HepG2 (cell line): Measurements from ENCODE around the gene ALOX12. TPM values are rescaled to one million over a fixed set of nuclear protein-coding genes. Genes with fewer than 3 reads are reported as not detected.
A peak's percentile ranks its signal among the peaks of the same experiment; 100 is the strongest.

Source experiments
- CCAR2 ChIP-seq: fragments of 200-400 bp; formaldehyde crosslinking; optimal IDR thresholded peaks from 2 replicates; pipeline ENCODE3; 2018; ENCODE audit warnings: low read depth, mild to moderate bottlenecking, low read length, moderate library complexity
- GATAD1 ChIP-seq: IDR thresholded peaks from 2 replicates; pipeline ENCODE4 v1.6.1; 2016; ENCODE audit warnings: missing genetic modification reagents, missing compliant biosample characterization
- GATAD2A ChIP-seq: IDR thresholded peaks from 2 replicates; pipeline ENCODE4 v1.6.1; 2016
- HIC2 ChIP-seq: sonication (generic); formaldehyde crosslinking; IDR thresholded peaks from 2 replicates; pipeline ENCODE4 v1.9.0; 2022; ENCODE audit warnings: low read depth, missing genetic modification reagents
- HNF4G ChIP-seq, 2 experiments: sonication (generic) in 1 of 2; formaldehyde crosslinking in 1 of 2; IDR thresholded peaks; 2 replicates each; pipeline versions ENCODE4 v1.4.0 to v1.6.1; 2011 to 2020; ENCODE audit warnings: borderline replicate concordance in 2 of 2, low read depth in 2 of 2, mild to moderate bottlenecking in 2 of 2, low read length in 1 of 2, missing genetic modification reagents in 1 of 2, moderate library complexity in 1 of 2
- HNRNPLL ChIP-seq: fragments of 200-400 bp; formaldehyde crosslinking; IDR thresholded peaks from 2 replicates; pipeline ENCODE4 v1.6.1; 2017; ENCODE audit warnings: mild to moderate bottlenecking, low read depth, low read length; ENCODE audit not compliant: poor library complexity, severe bottlenecking
- KDM1A ChIP-seq: IDR thresholded peaks from 2 replicates; pipeline ENCODE4 v1.6.1; 2016; ENCODE audit warnings: missing compliant biosample characterization
- KDM3A ChIP-seq: IDR thresholded peaks from 2 replicates; pipeline ENCODE4 v1.6.1; 2018; ENCODE audit warnings: low read depth, missing compliant biosample characterization
- KLF6 ChIP-seq: IDR thresholded peaks from 2 replicates; pipeline ENCODE4 v1.8.0; 2016; ENCODE audit warnings: missing biosample characterization, missing genetic modification reagents
- KMT2A ChIP-seq: sonication (generic); formaldehyde crosslinking; IDR thresholded peaks from 2 replicates; pipeline ENCODE4 v1.4.0; 2020; ENCODE audit warnings: missing genetic modification reagents
- MXI1 ChIP-seq: IDR thresholded peaks from 3 replicates; pipeline ENCODE4 v1.6.1; 2012; ENCODE audit warnings: low read depth, low read length, inconsistent platforms, borderline replicate concordance
- NRL ChIP-seq: sonication (generic); formaldehyde crosslinking; IDR thresholded peaks from 2 replicates; pipeline ENCODE4 v1.5.0; 2020; ENCODE audit warnings: missing genetic modification reagents, mild to moderate bottlenecking, moderate library complexity, borderline replicate concordance
- PCBP1 ChIP-seq: fragments of 200-400 bp; formaldehyde crosslinking; IDR thresholded peaks from 2 replicates; pipeline ENCODE4 v1.6.1; 2017; ENCODE audit warnings: mild to moderate bottlenecking, low read depth, low read length, borderline replicate concordance
- POGZ ChIP-seq: sonication (generic); formaldehyde crosslinking; IDR thresholded peaks from 2 replicates; pipeline ENCODE4 v1.4.0; 2020; ENCODE audit warnings: mild to moderate bottlenecking, missing genetic modification reagents
- REL ChIP-seq: sonication (generic); formaldehyde crosslinking; conservative IDR thresholded peaks from 2 replicates; pipeline ENCODE4 v1.8.0; 2022; ENCODE audit warnings: mild to moderate bottlenecking, missing genetic modification reagents, moderate library complexity
- RORA ChIP-seq: sonication (generic); formaldehyde crosslinking; IDR thresholded peaks from 2 replicates; pipeline ENCODE4 v1.5.0; 2020; ENCODE audit warnings: mild to moderate bottlenecking, missing genetic modification reagents, moderate library complexity
- SALL1 ChIP-seq: sonication (generic); formaldehyde crosslinking; IDR thresholded peaks from 2 replicates; pipeline ENCODE4 v1.8.0; 2022; ENCODE audit warnings: mild to moderate bottlenecking, missing genetic modification reagents
- SP5 ChIP-seq: IDR thresholded peaks from 2 replicates; pipeline ENCODE4 v1.6.1; 2016; ENCODE audit warnings: low read depth, borderline replicate concordance
- TARDBP ChIP-seq: sonication (generic); formaldehyde crosslinking; IDR thresholded peaks from 2 replicates; pipeline ENCODE4 v1.8.0; 2022; ENCODE audit warnings: mild to moderate bottlenecking, missing genetic modification reagents
- THAP11 ChIP-seq: IDR thresholded peaks from 2 replicates; pipeline ENCODE4 v1.6.1; 2016; ENCODE audit warnings: missing biosample characterization, missing genetic modification reagents
- TMF1 ChIP-seq: sonication (generic); formaldehyde crosslinking; IDR thresholded peaks from 2 replicates; pipeline ENCODE4 v1.8.1; 2022; ENCODE audit warnings: low read depth, missing genetic modification reagents
- TSC22D2 ChIP-seq: sonication (generic); formaldehyde crosslinking; IDR thresholded peaks from 2 replicates; pipeline ENCODE4 v1.5.1; 2020; ENCODE audit warnings: missing genetic modification reagents, mild to moderate bottlenecking, borderline replicate concordance
- ZNF510 ChIP-seq: sonication (generic); formaldehyde crosslinking; IDR thresholded peaks from 2 replicates; pipeline ENCODE4 v1.4.0; 2020; ENCODE audit warnings: low read depth, mild to moderate bottlenecking, missing genetic modification reagents
- ZNF777 ChIP-seq: sonication (generic); formaldehyde crosslinking; IDR thresholded peaks from 2 replicates; pipeline ENCODE4 v1.4.0; 2020; ENCODE audit warnings: missing genetic modification reagents
- ZNF790 ChIP-seq: sonication (generic); formaldehyde crosslinking; IDR thresholded peaks from 2 replicates; pipeline ENCODE4 v1.8.0; 2022; ENCODE audit warnings: missing genetic modification reagents, mild to moderate bottlenecking, borderline replicate concordance
- polyA plus RNA-seq, 8 experiments: library from polyadenylated mRNA; depleted of rRNA in 3 of 8; stranded (reverse) in 7 of 8; unstranded in 1 of 8; fragments of >200 nt; fragmentation: Illumina TruSeq in 4 of 8; extraction: Trizol in 4 of 8; gene quantifications; 2 replicates each; pipeline versions ENCODE4 v1.2.1 to v1.2.3, GENCODE V29; 2011 to 2016; ENCODE audit warnings: low read depth in 4 of 8, missing spikeins in 1 of 8, mixed read lengths in 1 of 8; ENCODE audit not compliant: insufficient read depth in 1 of 8
- total RNA-seq, 5 experiments: library from RNA; depleted of rRNA; stranded (reverse); fragments of >200 nt; fragmentation: Illumina TruSeq; extraction: Trizol; gene quantifications; 2 replicates each; pipeline ENCODE4 v1.2.3, GENCODE V29; 2016; ENCODE audit warnings: low read depth in 1 of 5
- TF ChIP-seq, protein P1 (sequence below): IDR thresholded peaks from 2 replicates; pipeline ENCODE4 v1.6.1; 2016; ENCODE audit warnings: mild to moderate bottlenecking
- TF ChIP-seq, protein P2 (sequence below), 2 experiments: fragments of 450-650 bp in 1 of 2; sonication (generic) in 1 of 2; formaldehyde crosslinking; IDR thresholded peaks; 2 replicates each; pipeline versions ENCODE4 v1.5.0 to v1.8.0; 2020 to 2022; ENCODE audit warnings: mild to moderate bottlenecking in 1 of 2, missing genetic modification reagents in 1 of 2

The ALOX12 gene
- total and polyA plus RNA-seq, 2 of the 13 experiments (the other 11 are each of a cell fraction or from before 2014, with no cell fraction given), result not detected

GRCh38 chr17:7021993-7022778, 26.3 kb downstream of the ALOX12 start (continued):
- TF ChIP-seq KDM3A (CRISPR knock-in tag) (peak; percentile 59; the same call in 1 of the 2 replicates), GATAD1 (CRISPR knock-in tag) (peak; percentile 54), TARDBP (CRISPR knock-in tag) (no peak), CCAR2 (no peak), KMT2A (CRISPR knock-in tag) (no peak), PCBP1 (no peak), NRL (no peak), TMF1 (CRISPR knock-in tag) (no peak), MXI1 (peak; percentile 56; the same call in 1 of the 3 replicates), ZNF790 (CRISPR knock-in tag) (no peak), POGZ (0 out of 2 replicates have a peak, but pooled peaks have one; percentile 21), HIC2 (CRISPR knock-in tag) (no peak), THAP11 (CRISPR knock-in tag) (0 out of 2 replicates have a peak, but pooled peaks have one; percentile 43), KLF6 (0 out of 2 replicates have a peak, but pooled peaks have one; percentile 68), ZNF510 (CRISPR knock-in tag) (no peak), SP5 (no peak), RORA (CRISPR knock-in tag) (no peak), TSC22D2 (CRISPR knock-in tag) (no peak), ZNF777 (CRISPR knock-in tag) (peak; percentile 93), REL (CRISPR knock-in tag) (no peak), SALL1 (CRISPR knock-in tag) (peak; percentile 71), KDM1A (CRISPR knock-in tag) (no peak), HNRNPLL (peak; percentile 51), HNF4G (IDR thresholded peaks at IDR 0.05; ENCODE audit: borderline replicate concordance, low read depth, low read length) (no peak), HNF4G (CRISPR knock-in tag; IDR thresholded peaks at IDR 0.05; ENCODE audit: borderline replicate concordance, low read depth) (0 out of 2 replicates have a peak, but pooled peaks have one; percentile 34), GATAD2A (peak; percentile 64; the same call in 1 of the 2 replicates)
- TF ChIP-seq, protein P1, sequence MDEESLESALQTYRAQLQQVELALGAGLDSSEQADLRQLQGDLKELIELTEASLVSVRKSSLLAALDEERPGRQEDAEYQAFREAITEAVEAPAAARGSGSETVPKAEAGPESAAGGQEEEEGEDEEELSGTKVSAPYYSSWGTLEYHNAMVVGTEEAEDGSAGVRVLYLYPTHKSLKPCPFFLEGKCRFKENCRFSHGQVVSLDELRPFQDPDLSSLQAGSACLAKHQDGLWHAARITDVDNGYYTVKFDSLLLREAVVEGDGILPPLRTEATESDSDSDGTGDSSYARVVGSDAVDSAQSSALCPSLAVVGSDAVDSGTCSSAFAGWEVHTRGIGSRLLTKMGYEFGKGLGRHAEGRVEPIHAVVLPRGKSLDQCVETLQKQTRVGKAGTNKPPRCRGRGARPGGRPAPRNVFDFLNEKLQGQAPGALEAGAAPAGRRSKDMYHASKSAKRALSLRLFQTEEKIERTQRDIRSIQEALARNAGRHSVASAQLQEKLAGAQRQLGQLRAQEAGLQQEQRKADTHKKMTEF (CRISPR knock-in tag), result peak; percentile 60; the same call in 1 of the 2 replicates
- TF ChIP-seq, protein P2, sequence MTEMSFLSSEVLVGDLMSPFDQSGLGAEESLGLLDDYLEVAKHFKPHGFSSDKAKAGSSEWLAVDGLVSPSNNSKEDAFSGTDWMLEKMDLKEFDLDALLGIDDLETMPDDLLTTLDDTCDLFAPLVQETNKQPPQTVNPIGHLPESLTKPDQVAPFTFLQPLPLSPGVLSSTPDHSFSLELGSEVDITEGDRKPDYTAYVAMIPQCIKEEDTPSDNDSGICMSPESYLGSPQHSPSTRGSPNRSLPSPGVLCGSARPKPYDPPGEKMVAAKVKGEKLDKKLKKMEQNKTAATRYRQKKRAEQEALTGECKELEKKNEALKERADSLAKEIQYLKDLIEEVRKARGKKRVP (CRISPR knock-in tag; IDR thresholded peaks at IDR 0.05), result no peak
